GM19467 (cell line): ENCODE measurements around the gene NAGS.
"Not testable (repeated sequence)": the region's sequence is repeated elsewhere in the genome, so short reads cannot be mapped to it uniquely, and the experiment has no call there.

Experiments
- ATAC-seq: cut with Tn5 transposase; IDR thresholded peaks from one replicate; pipeline ENCODE4 v1.9.1; 2021; ENCODE audit warnings: mild to moderate bottlenecking, moderate library complexity; ENCODE audit not compliant: unreplicated experiment

NAGS gene

GRCh38 chr17:43983515-43984411, 20.7 kb upstream of the NAGS start:
- no peak for ATAC-seq

GRCh38 chr17:43984521-43984920, 19.9 kb upstream of the NAGS start:
- no peak for ATAC-seq

GRCh38 chr17:43986225-43986981, 18.0 kb upstream of the NAGS start:
- ATAC-seq = no peak

GRCh38 chr17:43987131-43988021, 17.0 kb upstream of the NAGS start:
- no peak for ATAC-seq

- no peak for ATAC-seq
Measured at GRCh38 chr17:43988301-43988700, 16.1 kb upstream of the NAGS start.

- no peak for ATAC-seq
Measured at GRCh38 chr17:43992641-43993040, 11.8 kb upstream of the NAGS start.

GRCh38 chr17:43994272-43995149, 9.9 kb upstream of the NAGS start:
- no peak for ATAC-seq

- no peak for ATAC-seq
Measured at GRCh38 chr17:43995150-43995471, 9.3 kb upstream of the NAGS start.

GRCh38 chr17:43997180-43997579, 7.2 kb upstream of the NAGS start:
- ATAC-seq = not testable (repeated sequence)

- no peak for ATAC-seq
Measured at GRCh38 chr17:43998552-43998951, 5.9 kb upstream of the NAGS start.

GRCh38 chr17:43999024-43999423, 5.4 kb upstream of the NAGS start:
- no peak for ATAC-seq

- ATAC-seq = no peak
Measured at GRCh38 chr17:44000141-44000860, 4.1 kb upstream of the NAGS start.

- ATAC-seq = no peak
Measured at GRCh38 chr17:44000871-44001460, 3.5 kb upstream of the NAGS start.

- no peak for ATAC-seq
Measured at GRCh38 chr17:44001461-44001920, 2.9 kb upstream of the NAGS start.

GRCh38 chr17:44002141-44002848, 2.1 kb upstream of the NAGS start:
- no peak for ATAC-seq

- ATAC-seq = no peak
Measured at GRCh38 chr17:44004761-44005526, 522 bp downstream of the NAGS start.

GRCh38 chr17:44005527-44006271, 1.3 kb downstream of the NAGS start:
- ATAC-seq = no peak
